Keratinocyte (primary cell): Measurements from ENCODE around the gene ILK.

Source experiments
- EZH2 ChIP-seq: IDR thresholded peaks from one replicate; pipeline ENCODE4 v1.6.1; 2012; ENCODE audit warnings: inconsistent platforms, mild to moderate bottlenecking, low read length, moderate library complexity
- TF ChIP-seq, protein P1 (sequence below), 3 experiments: IDR thresholded peaks in 1 of 3; conservative IDR thresholded peaks in 1 of 3; optimal IDR thresholded peaks in 1 of 3; 2 replicates in 2 of 3; 3 replicates in 1 of 3; pipeline versions ENCODE3 to v1.5.1; 2011; ENCODE audit warnings: low read length in 3 of 3, mild to moderate bottlenecking in 3 of 3, moderate library complexity in 2 of 3, control low read depth in 1 of 3, inconsistent platforms in 1 of 3; ENCODE audit not compliant: insufficient read depth in 2 of 3; ENCODE audit errors: extremely low read depth in 1 of 3

GRCh38 chr11:6648501-6648900 lies 44.9 kb downstream of the ILK start:
- TF ChIP-seq, protein P1, sequence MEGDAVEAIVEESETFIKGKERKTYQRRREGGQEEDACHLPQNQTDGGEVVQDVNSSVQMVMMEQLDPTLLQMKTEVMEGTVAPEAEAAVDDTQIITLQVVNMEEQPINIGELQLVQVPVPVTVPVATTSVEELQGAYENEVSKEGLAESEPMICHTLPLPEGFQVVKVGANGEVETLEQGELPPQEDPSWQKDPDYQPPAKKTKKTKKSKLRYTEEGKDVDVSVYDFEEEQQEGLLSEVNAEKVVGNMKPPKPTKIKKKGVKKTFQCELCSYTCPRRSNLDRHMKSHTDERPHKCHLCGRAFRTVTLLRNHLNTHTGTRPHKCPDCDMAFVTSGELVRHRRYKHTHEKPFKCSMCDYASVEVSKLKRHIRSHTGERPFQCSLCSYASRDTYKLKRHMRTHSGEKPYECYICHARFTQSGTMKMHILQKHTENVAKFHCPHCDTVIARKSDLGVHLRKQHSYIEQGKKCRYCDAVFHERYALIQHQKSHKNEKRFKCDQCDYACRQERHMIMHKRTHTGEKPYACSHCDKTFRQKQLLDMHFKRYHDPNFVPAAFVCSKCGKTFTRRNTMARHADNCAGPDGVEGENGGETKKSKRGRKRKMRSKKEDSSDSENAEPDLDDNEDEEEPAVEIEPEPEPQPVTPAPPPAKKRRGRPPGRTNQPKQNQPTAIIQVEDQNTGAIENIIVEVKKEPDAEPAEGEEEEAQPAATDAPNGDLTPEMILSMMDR (optimal IDR thresholded peaks at IDR 0.05 in 1 of 3, IDR thresholded peaks at IDR 0.05 in 1 of 3, conservative IDR thresholded peaks at IDR 0.05 in 1 of 3; ENCODE audit: extremely low read depth in 1 of 3, insufficient read depth in 2 of 3, low read length in 3 of 3), result no peak
- TF ChIP-seq EZH2, result no peak
